ENCODE measurements around the gene SLC35E3.

SLC35E3 gene

DNA sequence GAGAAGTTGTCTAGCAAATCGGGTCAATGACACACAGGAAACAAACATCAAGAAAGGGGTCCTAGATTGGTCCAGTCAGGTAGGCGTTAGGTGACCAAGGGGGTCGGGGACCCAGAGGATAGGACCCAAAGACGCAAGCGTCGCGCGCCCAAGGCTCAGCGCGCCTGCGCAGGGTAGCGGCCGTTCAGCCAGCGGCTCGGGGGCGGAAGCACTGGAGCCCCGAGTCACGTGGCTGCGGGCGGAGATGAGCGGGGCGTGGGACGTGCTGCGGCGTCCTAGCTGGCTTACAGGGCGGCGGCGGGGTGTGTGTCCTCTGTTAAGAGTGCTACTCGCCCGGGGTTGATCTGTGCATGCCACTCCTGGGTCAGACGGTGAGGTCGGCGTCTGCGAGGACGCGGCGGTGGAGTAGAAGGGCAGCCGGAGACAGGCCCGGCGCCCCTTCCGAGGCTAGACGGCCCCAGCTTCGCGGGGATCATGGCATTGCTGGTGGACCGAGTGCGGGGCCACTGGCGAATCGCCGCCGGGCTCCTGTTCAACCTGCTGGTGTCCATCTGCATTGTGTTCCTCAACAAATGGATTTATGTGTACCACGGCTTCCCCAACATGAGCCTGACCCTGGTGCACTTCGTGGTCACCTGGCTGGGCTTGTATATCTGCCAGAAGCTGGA, at the start of gene SLC35E3:
TSS of gene SLC35E3 (plus strand) at position 273 of the 668 bp plus-strand sequence. CDS start at position 475, 202 bp downstream.
- peak; percentile 92 for DNase-seq

DNA sequence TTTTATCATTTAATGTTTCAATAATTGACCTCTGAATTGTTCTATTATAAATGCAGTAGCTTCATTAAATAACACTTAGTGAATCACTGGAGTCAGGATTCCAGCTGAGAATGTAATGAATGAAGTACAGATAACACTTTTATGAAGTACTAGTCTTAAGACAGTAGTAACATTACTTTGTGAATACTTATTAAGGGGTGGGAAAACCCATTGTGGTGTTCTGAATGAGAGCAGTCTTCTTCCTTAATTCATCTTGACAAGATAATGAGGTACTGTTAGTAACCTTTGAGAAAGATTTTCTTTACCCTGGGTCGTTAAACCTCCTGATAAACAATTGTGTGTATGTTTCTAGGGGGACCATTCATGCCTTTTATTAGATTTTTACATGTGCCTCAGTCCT, 46.5 kb upstream of the SLC35E3 start:
- DNase-seq: no peak

DNA sequence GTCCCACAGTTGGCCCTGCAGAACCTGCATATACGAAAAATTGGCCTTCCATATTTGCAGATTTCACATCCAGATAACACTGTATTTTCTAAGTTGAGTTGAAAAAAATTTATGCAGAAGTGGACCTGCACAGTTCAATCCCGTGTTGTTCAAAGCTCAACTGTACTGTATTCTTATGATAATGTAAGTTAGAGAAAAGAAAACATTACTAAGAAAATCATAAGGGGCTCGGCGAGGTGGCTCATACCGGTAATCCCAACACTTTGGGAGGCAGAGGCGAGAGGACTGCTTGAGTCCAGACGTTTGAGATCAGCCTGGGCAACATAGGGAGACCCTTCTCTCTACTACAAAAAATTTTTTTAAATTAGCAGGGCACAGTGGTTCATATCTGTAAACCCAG, 18.2 kb upstream of the SLC35E3 start:
- DNase-seq: no peak

DNA sequence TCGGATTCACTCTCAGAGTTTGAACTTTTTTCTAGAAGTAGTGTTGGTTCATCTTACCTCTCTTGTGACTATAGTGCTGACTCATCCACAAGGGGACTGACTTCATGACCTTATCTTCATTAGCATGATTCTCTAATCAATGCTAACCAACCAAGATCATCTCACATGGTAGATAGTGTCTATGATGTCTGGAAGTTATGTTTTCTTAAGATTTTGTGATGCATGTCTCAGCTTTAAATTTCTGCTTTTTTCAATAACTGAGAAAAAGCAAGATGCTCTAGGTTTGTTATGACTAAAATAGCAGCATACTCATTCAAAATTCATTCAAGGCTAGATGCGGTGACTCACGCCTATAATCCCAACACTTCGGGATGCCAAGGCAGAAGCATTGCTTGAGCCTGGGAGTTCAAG, 12.3 kb upstream of the SLC35E3 start:
- no peak for DNase-seq

DNA sequence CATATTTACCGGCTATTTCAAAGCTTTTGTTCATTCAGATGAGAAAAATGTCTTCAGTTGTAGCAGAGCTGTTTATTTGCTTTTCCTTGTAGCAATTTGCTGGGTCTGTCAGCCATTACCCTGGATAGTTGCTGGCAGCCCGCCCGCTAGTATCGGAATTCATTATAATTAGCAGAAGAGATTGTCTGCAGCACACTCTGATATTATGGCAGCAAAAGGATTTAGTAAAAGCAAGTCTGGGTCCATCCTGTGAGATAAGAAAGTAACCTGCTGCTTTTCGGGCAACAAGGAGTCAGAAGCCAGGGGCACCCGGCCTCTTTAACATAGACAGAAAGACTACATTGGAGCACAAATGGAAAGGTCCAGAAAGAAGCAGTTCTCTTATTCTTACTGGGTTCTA, 6.1 kb upstream of the SLC35E3 start:
- DNase-seq: no peak

DNA sequence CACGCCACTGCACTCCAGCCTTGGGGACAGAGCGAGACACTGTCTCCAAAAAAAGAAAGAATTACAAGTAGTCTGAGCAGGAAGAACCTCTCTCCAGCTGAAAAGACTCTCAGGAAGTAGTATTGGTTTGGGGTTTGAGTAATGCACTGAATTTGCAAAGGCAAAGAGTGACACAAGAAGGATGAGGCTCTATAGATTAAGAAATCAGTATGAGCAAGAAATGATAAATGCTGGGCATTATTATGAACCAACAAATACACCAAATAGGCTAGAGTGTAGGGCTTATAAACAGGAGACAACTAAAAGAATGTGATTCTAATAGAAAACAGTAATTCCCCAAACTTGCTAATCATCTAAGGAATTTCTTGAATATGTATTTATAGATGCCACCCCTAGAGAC, 2.6 kb upstream of the SLC35E3 start:
- DNase-seq: no peak

DNA sequence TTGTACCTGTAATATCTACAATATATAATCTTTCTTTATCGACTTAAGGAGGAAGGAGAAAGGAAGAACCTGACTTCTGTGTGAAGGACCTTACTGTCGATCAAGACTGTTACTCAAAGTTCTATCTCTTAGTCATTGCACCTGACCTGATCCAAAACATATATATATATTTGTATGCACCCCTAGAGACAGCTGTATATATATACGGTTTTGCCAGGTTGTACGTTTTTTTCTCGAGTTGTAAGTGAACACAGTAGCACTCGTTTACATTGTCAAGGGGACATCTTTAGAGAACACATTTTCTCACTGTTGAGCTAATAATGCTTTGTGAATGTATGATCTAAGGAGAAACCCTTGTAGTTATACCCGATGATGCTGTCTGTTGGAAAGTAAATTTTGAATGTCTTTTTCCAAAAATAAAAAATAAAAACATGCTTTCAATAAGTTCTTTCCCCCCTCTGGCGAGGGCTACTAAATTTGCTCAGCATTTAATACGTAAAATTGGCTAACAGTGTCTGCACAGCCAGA, 536 bp upstream of the SLC35E3 start:
- no peak for DNase-seq

DNA sequence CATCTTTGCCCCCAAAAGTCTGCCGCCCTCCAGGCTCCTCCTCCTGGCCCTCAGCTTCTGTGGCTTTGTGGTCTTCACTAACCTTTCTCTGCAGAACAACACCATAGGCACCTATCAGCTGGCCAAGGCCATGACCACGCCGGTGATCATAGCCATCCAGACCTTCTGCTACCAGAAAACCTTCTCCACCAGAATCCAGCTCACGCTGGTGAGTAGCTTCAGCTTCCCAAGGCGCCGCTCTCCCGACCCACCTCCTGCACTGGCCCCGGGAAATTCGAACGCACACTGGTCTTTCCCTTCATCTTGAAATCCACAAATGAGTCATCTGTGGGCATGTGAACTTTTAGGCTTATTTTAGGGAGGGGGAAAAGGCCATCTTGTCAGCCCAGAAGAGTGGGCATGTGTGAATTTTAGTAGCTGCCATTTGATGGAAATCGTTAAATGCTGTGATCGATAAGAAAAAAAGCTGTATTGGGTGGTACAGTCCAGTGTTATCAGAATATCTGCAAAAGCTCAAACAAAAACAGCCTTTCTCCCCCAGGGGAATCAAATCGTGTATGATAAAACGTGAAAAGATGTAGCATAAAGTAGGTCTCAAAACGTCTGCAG, 700 bp downstream of the SLC35E3 start:
- DNase-seq: peak; percentile 27

DNA sequence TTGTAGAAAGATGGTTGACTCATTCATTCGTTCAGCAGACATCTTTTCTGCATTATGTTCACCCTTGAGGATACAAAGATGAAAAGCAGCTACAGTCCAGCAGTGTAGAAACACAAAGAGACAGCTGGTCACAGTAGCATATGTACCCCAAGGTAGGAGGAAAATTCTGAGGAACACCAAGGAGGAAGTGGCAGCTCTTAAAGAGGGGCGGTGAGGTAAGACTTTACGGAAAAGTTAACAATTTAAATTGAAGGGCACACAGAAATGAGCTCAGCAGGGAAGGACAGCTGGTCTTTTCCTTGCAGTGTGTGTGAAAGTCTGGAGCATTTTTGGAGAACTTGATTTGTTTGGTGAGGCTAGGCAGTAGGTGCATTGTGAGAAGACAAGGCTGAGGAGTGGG, 3.5 kb downstream of the SLC35E3 start:
- no peak for DNase-seq

DNA sequence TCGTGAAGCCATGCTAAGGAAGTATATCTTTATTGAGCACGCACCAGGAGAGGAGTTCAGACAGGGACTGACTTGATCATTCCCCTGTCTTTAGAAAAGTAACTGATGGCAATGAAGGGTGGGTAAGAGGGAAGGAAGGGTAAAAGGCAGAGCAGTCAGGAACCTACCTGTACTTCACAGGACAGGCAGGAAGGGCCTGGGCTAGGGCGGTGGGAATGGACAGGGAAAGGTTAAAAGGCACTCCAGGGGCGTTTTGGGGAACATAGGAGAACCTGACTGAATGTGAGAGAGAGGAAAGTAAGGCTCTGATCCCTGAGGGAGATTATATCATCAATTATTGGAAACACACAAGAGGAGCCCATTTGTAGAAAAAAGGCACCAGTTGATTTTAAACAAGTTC, 3.9 kb downstream of the SLC35E3 start:
- DNase-seq: no peak

DNA sequence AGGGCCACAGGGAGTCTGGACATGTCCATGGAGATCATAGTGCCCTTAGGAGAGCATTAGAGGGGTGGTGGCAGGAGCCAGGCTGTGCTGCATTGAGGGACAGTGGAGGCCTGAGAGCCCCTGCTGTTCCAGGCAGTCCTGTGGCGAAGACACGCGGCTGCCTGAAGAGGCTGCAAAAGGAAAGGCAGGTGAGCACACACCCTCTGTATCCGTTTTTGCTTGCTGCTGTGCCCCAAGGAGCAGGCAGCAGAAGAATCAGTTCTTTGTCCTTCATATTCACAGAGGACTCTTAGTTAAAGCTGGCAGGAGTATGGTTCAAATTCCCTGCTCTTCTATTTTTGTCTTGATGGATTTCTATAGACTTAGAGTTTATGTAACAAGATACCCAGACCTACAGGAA, 4.5 kb downstream of the SLC35E3 start:
- no peak for DNase-seq

DNA sequence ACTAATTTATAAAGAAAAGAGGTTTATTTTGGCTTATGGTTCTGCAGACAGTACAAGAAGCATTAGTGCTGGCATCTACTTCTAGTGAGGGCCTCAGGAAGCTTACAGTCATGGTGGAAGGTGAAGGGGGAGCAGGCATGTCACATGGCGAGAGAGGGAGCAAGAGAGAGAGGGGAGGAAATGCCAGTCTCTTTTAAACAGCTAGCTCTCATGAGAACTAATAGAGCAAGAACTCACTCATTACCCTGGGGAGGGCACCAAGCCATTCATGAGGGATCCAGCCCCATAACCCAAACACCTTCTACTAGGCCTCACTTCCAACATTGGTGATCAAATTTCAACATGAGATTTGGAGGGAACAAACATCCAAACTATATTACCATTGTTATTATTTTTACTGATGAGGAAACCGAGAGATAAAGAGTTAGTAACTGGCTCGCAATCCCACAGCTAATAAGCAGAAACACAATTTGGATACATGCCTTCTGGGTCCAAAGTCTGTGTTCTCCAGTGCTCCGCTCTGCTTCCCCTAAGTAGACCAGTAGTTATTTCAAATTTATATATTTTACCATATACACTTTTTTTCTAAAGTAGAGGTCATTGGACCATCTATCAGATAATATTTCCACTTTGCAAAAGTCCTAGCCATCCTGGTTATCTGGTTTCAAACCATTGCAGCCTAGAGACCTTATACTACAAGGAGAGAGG, 9.7 kb downstream of the SLC35E3 start:
- no peak for DNase-seq

DNA sequence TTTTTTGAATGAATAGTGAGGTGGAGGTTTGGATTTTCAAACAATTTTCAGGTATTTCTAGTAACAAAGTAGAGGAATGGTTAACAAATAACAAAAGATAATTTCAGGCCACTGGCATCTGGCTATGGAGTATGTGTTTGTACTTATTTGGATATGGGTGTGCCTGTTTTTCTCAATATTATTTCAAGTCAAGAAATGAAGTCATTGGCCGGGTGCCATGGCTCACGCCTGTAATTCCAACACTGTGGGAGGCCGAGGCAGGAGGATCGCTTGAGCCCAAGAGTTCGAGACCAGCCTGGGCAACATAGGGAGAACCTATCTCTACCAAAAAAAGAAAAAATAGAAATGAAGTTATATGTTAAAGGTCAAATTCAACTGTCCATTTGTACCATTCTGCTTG, 13.9 kb downstream of the SLC35E3 start:
- no peak for DNase-seq

DNA sequence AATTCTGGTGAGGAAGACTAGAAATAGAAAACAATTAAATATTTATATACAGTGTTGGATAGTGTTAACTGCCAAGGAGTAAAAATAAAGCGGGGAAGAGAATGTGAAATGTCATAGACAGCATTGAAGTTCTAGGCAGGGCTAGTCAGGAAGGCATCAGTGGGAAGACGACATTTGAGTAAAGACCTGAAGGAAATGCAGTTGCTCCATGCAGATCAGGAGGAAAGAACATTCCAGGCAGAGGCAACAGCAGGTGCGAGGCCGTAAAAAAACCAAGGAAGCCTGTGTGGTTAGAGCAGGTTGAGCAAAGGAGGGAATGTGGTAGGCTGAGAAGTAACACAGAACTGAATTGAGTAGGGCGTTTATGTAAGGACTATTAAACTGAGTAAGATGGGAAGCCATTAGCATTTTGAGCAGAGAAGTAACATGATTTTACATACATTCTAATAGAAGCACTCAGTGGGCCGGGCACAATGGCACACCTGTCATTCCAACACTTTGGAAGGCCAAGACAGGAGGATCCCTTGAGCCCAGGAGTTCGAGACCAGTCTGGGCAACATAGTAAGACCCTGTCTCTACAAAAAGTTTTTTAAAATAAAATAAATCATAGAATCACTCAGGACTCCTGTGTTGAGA, 14.9 kb downstream of the SLC35E3 start:
- DNase-seq: no peak

DNA sequence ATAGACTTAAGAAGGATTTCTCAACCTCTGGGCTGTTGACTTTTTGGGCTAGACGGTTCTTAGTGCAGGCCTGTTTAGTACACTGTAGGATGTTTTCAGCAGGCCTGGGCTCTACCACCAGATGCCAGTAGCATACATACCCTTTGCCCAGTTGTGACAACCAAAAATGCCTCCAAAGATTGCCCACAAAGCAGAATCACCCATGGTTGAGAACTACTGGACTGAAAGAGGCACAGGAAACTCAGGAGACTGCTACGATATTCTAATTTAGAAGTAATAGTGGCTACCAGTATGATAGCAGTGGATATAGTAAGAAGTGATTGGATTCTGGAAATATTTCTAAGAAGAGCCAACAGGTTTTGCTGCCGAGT, 15.5 kb downstream of the SLC35E3 start:
- DNase-seq: no peak

DNA sequence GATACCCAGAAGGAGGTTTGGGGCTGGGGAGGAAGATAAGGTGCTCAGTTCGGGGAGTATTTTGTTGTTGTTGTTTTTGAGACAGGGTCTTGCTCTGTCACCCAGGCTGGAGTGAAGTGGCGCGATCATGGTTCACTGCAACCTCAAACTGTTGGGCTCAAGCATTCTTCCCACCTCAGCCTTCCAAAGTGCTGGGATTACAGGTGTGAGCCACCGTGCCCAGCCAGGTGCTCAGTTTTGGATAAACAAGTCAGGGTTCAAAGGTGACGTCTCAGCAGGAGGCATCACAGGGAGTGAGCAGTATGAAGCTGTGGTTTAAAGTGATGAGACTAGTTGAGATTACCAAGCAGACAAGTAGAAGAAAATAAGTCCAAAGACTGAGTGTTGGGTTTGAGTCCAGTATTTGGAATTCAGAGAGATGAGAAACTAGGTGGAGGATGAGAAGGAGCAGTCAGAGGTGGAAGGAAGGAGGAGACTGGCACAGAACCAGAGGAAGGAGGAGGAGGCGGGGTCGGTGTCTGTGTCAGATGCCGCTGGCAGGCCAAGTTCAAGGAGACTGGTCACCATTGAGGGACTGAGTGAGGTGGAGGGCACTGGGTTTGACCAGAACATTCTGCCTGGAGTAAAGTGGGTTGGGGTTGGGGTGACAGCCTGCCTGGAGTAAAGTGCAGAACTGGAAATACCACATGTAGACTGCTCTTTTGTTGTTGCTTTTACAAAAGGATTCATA, 16.1 kb downstream of the SLC35E3 start:
- DNase-seq: no peak

DNA sequence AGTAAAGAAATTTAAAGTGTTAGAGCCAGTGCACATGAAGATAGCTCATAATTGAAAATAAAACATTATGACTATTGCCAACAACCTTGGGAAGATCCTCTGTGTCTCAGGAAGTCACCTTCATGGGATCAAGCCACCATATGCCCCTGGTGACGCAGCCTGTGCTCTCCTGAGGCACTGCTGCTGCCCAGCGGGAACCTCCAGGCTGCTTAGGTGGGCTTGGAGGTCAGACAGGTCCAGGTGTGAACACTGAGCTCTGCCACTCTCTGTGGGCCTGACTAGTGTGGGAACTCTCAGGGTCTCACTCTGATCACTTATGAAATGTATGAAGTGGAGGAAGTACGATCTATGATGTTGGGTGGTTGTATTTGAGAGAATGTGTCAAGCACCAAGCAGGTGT, 16.7 kb downstream of the SLC35E3 start:
- DNase-seq: no peak

DNA sequence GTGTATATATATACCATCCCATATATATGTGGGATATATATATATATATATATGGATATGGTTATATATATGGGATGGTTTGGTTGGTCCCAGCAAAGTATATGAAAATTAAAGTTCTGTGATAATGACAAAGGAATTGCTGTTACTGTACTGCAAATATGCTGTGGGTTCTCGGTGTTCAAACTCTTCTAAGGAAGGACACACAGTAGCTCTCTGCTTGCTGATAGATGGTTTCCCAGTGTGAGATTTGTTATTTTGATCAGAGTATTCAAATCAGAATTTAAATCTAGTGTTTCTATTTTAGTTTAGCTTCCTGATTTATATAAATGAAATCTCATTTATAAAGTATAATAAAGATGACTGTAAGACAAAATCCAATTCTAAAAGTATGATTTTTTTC, 19.7 kb downstream of the SLC35E3 start:
- no peak for DNase-seq

DNA sequence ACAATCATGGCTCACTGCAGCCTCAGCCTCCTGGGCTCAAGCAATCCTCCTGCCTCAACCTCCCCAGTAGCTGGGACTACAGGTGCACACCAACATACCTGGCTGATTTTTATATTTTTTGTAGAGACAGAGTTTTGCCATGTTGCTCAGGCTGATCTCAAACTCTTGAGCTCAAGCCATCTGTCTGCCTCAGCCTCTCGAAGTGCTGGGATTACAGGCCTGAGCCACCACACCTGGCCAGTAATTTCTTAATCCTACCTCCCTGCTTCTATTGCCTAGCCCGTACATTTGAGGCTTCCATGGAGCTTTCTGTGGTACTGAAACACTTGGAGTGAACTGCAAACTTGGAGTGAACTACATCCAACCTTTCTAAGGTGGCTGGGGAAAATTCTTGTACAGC, 20.7 kb downstream of the SLC35E3 start:
- no peak for DNase-seq

DNA sequence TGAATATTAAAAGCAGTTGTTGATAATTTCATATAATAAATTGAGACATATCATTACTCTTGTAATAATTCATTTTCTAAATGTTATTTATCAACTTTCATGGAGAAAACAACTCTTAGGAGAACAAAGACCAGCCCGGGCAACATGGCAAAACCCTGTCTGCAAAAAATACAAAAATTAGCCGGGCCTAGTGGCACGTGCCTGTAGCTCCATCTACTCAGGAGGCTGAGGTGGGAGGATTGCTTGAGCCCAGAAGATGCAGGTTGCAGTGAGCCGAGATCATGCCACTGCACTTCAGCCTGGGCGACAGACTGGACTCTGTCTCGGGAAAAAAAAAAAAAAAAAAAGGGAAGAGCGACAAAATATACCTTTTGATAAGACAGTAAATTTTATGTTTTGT, 21.2 kb downstream of the SLC35E3 start:
- DNase-seq: no peak

DNA sequence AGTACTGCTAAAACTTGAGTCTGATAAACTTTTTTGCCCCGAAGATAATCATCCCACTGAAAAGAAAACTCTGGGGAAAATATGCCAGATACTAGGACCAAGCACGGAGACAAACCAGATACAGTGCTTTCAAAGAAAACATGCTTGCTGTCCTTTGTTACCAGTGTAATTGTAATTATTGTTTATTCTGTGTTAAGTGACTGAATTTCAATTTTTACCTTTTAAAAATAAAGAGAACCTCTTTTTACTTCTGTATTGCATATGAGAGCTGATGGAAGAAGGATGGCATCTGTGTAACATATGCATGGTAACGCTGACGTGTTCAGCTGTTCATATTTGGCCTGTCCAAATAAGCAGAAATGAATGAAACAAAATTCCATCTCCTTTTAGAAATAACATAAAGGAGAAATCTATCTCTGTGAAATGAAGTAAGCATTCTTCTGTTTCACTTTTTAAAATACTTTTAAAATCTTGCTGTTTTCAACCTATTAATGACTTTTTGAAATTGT, 22.5 kb downstream of the SLC35E3 start:
- DNase-seq: no peak

DNA sequence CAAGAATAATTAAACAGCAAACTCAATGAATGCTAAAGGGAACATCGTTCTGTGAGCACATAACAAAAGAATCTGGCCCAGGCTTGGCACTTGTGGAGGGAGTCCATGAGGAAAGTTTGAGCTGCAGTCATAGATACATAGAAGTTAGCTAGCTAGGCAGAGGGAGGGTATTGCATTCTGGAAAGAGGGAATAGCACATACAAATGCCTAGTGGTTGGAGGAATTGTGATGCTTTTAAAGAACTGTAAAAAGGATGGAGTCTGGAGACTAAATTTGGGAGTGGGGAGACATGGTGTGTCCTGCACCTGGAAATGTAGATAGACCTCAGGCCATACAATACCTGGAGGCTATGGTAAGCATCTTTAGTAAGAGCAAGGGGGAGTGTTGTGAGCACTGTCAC, 24.0 kb downstream of the SLC35E3 start:
- DNase-seq: no peak
